Chondrocyte (in vitro differentiated cells): ENCODE measurements around the gene RAD23B. TPM values are rescaled to one million over a fixed set of nuclear protein-coding genes. Genes with fewer than 3 reads are reported as not detected.
"Not testable (repeated sequence)": the region's sequence is repeated elsewhere in the genome, so short reads cannot be mapped to it uniquely, and the experiment has no call there.

Source experiments
- DNase-seq: peaks from one replicate; pipeline ENCODE4 v3.0.0; 2021; ENCODE audit warnings: mixed read lengths, low spot score
- H3K27ac Mint-ChIP-seq: one replicate; pipeline ENCODE4 v1.8.0; 2021; ENCODE audit warnings: mild to moderate bottlenecking, moderate library complexity, mixed read lengths; ENCODE audit not compliant: unreplicated experiment
- H3K27me3 Mint-ChIP-seq: 2 replicates; pipeline ENCODE4 v1.8.0; 2021; ENCODE audit warnings: low read depth, mixed read lengths
- H3K36me3 Mint-ChIP-seq: 2 replicates; pipeline ENCODE4 v1.8.0; 2021; ENCODE audit warnings: low read depth, mixed read lengths
- H3K4me1 Mint-ChIP-seq: 2 replicates; pipeline ENCODE4 v1.8.0; 2021; ENCODE audit warnings: low read depth, mild to moderate bottlenecking, mixed read lengths
- H3K4me3 Mint-ChIP-seq: one replicate; pipeline ENCODE4 v1.8.0; 2021; ENCODE audit warnings: mild to moderate bottlenecking, moderate library complexity, mixed read lengths; ENCODE audit not compliant: unreplicated experiment
- H3K9me3 Mint-ChIP-seq: 2 replicates; pipeline ENCODE4 v1.8.0; 2021; ENCODE audit warnings: low read depth, mixed read lengths
- total RNA-seq: library from RNA; stranded (reverse); gene quantifications from 3 replicates; pipeline ENCODE4 v1.2.1, GENCODE V29; 2021
- TF ChIP-seq, protein P1 (sequence below): fragments of 200-600 bp; sonication (generic); IDR thresholded peaks from 2 replicates; pipeline ENCODE4 v1.5.0; 2021; ENCODE audit warnings: antibody characterized with exemption, mild to moderate bottlenecking, moderate library complexity

The RAD23B gene
- total RNA-seq, 1 donor from 2014 or later = 127 TPM

GRCh38 chr9:107293543-107294085 lies 10.5 kb downstream of the RAD23B start:
- Mint-ChIP-seq H3K4me1 (peaks cover 71% of the 10 kb centered on the region), H3K4me3 (no peak overlapping the region), H3K9me3 (no peaks in the 10 kb centered on the region), H3K27me3 (no peaks in the 10 kb centered on the region), H3K36me3 (no peaks in the 10 kb centered on the region), H3K27ac (peak overlapping the region; percentile 39)
- TF ChIP-seq, protein P1, sequence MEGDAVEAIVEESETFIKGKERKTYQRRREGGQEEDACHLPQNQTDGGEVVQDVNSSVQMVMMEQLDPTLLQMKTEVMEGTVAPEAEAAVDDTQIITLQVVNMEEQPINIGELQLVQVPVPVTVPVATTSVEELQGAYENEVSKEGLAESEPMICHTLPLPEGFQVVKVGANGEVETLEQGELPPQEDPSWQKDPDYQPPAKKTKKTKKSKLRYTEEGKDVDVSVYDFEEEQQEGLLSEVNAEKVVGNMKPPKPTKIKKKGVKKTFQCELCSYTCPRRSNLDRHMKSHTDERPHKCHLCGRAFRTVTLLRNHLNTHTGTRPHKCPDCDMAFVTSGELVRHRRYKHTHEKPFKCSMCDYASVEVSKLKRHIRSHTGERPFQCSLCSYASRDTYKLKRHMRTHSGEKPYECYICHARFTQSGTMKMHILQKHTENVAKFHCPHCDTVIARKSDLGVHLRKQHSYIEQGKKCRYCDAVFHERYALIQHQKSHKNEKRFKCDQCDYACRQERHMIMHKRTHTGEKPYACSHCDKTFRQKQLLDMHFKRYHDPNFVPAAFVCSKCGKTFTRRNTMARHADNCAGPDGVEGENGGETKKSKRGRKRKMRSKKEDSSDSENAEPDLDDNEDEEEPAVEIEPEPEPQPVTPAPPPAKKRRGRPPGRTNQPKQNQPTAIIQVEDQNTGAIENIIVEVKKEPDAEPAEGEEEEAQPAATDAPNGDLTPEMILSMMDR = no peak
- no peak for DNase-seq

DNA sequence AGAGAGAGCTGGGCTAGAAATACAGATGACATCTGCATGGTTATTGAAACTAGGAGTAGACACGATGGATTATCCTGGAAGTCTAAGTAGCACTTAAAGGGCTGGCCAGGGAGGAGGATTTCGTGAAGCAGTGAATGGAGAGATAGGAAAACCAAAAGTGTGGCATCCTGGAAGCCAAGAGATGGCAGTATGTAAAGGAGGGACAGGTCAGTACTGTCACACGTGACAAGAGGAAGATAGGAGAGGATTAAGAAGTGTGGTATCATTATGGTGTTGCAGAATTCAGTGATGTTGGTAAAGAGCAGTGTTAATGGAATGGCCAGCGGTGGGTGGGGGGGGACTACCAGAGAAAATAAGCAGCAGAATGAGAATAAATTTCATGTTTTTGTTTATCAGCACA lies 11.7 kb downstream of the RAD23B start:
- H3K9me3 Mint-ChIP-seq = no peaks in the 10 kb centered on the region
- TF ChIP-seq, protein P1 = no peak
- H3K36me3 Mint-ChIP-seq = no peaks in the 10 kb centered on the region
- H3K4me1 Mint-ChIP-seq = peaks cover 70% of the 10 kb centered on the region
- no peaks in the 10 kb centered on the region for H3K27me3 Mint-ChIP-seq
- no peak for DNase-seq
- H3K27ac Mint-ChIP-seq = peak overlapping the region; percentile 60
- H3K4me3 Mint-ChIP-seq = no peak overlapping the region

GRCh38 chr9:107295995-107296394 lies 12.9 kb downstream of the RAD23B start:
- Mint-ChIP-seq H3K9me3 (no peaks in the 10 kb centered on the region), H3K4me1 (peaks cover 66% of the 10 kb centered on the region), H3K27me3 (no peaks in the 10 kb centered on the region), H3K36me3 (no peaks in the 10 kb centered on the region), H3K27ac (peak overlapping the region; percentile 81), H3K4me3 (no peak overlapping the region)
- TF ChIP-seq, protein P1 = no peak
- DNase-seq = no peak

DNA sequence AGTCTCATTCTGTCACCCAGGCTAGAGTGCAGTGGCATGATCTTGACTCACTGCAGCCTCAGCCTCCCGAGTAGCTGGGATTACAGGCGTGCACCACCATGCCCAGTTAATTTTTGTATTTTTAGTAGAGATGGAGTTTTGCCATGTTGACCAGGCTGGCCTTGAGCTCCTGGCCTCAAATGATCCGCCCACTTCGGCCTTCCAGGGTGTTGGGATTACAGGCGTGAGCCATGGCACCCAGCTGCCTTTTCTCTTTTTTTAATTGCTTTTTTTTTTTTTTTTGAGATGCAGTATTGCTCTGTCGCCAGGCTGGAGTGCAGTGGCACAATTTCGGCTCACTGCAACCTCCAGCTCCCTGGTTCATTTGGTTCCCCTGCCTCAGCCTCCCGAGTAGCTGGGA lies 13.5 kb downstream of the RAD23B start:
- not testable (repeated sequence) for H3K36me3 Mint-ChIP-seq, H3K27me3 Mint-ChIP-seq, H3K4me3 Mint-ChIP-seq, DNase-seq, H3K9me3 Mint-ChIP-seq
- Mint-ChIP-seq H3K4me1 (peaks cover 71% of the 10 kb centered on the region), H3K27ac (peak overlapping the region; percentile 81)

GRCh38 chr9:107299437-107299836 lies 16.4 kb downstream of the RAD23B start:
- peaks cover 64% of the 10 kb centered on the region for H3K4me1 Mint-ChIP-seq
- no peak overlapping the region for H3K27ac Mint-ChIP-seq
- DNase-seq = no peak
- no peak overlapping the region for H3K4me3 Mint-ChIP-seq
- H3K27me3 Mint-ChIP-seq = no peaks in the 10 kb centered on the region
- TF ChIP-seq, protein P1 = peak; percentile 72
- H3K36me3 Mint-ChIP-seq = no peaks in the 10 kb centered on the region
- H3K9me3 Mint-ChIP-seq = no peaks in the 10 kb centered on the region

DNA sequence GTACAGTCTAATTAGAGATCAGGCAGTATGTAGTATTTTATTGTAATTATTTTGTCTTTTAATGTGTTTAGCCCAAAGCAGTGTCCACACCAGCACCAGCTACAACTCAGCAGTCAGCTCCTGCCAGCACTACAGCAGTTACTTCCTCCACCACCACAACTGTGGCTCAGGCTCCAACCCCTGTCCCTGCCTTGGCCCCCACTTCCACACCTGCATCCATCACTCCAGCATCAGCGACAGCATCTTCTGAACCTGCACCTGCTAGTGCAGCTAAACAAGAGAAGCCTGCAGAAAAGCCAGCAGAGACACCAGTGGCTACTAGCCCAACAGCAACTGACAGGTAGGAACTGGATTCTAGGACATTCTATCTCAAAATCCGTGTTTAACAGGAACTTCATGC lies 23.2 kb downstream of the RAD23B start:
- H3K9me3 Mint-ChIP-seq = no peaks in the 10 kb centered on the region
- TF ChIP-seq, protein P1 = no peak
- H3K27me3 Mint-ChIP-seq = no peaks in the 10 kb centered on the region
- DNase-seq = no peak
- no peak overlapping the region for H3K27ac Mint-ChIP-seq
- no peak overlapping the region for H3K4me3 Mint-ChIP-seq
- peaks cover 27% of the 10 kb centered on the region for H3K36me3 Mint-ChIP-seq
- H3K4me1 Mint-ChIP-seq = peaks cover 29% of the 10 kb centered on the region
